Right hindlimb (tissue), 1 donor: ENCODE data around the gene GLP1R.

ENCODE experiments used
- DNase-seq: peaks from one replicate; pipeline ENCODE4 v3.0.0-alpha.2; 2018

GLP1R gene

GRCh38 chr6:39063526-39063925 lies 14.9 kb downstream of the GLP1R start:
- DNase-seq, result no peak

- DNase-seq, result no peak
Measured at GRCh38 chr6:39065561-39065960, 17.0 kb downstream of the GLP1R start.

- no peak for DNase-seq
Measured at GRCh38 chr6:39068391-39068790, 19.8 kb downstream of the GLP1R start.

- no peak for DNase-seq
Measured at GRCh38 chr6:39072830-39073229, 24.2 kb downstream of the GLP1R start.

- no peak for DNase-seq
Measured at GRCh38 chr6:39073471-39074355, 25.1 kb downstream of the GLP1R start.

- DNase-seq, result no peak
Measured at GRCh38 chr6:39074486-39074885, 25.9 kb downstream of the GLP1R start.

- no peak for DNase-seq
Measured at GRCh38 chr6:39075010-39075686, 26.6 kb downstream of the GLP1R start.

GRCh38 chr6:39075807-39076622 lies 27.4 kb downstream of the GLP1R start:
- DNase-seq, result no peak

- no peak for DNase-seq
Measured at GRCh38 chr6:39076623-39077535, 28.3 kb downstream of the GLP1R start.

GRCh38 chr6:39077882-39078594 lies 29.5 kb downstream of the GLP1R start:
- DNase-seq, result no peak

GRCh38 chr6:39078695-39079094 lies 30.1 kb downstream of the GLP1R start:
- DNase-seq, result no peak

- no peak for DNase-seq
Measured at GRCh38 chr6:39079197-39080125, 30.9 kb downstream of the GLP1R start.

- no peak for DNase-seq
Measured at GRCh38 chr6:39080246-39080875, 31.8 kb downstream of the GLP1R start.

- DNase-seq, result no peak
Measured at GRCh38 chr6:39082310-39082709, 33.7 kb downstream of the GLP1R start.

- no peak for DNase-seq
Measured at GRCh38 chr6:39083231-39083634, 34.7 kb downstream of the GLP1R start.

- no peak for DNase-seq
Measured at GRCh38 chr6:39084506-39084905, 35.9 kb downstream of the GLP1R start.

- no peak for DNase-seq
Measured at GRCh38 chr6:39085129-39085797, 36.7 kb downstream of the GLP1R start.

GRCh38 chr6:39086294-39086693 lies 37.7 kb downstream of the GLP1R start:
- no peak for DNase-seq

GRCh38 chr6:39086711-39087110 lies 38.1 kb downstream of the GLP1R start:
- DNase-seq, result no peak
